Osteoblast (primary cell): ENCODE data around the gene UBE2E2. TPM values are rescaled to one million over a fixed set of nuclear protein-coding genes. Genes with fewer than 3 reads are reported as not detected.

Experiments used
- DNase-seq: peaks from one replicate; pipeline ENCODE4 v3.0.0; 2011; ENCODE audit warnings: low spot score, mixed read lengths; ENCODE audit not compliant: insufficient read length; ENCODE audit errors: missing footprints
- H2AFZ ChIP-seq: 2 replicates; pipeline ENCODE4 v1.6.0; 2011; ENCODE audit warnings: mild to moderate bottlenecking, low read length
- H3K27ac ChIP-seq: 2 replicates; pipeline ENCODE4 v1.5.1; 2011; ENCODE audit warnings: mild to moderate bottlenecking, low read depth, low read length, moderate library complexity
- H3K27me3 ChIP-seq: 2 replicates; pipeline ENCODE4 v1.6.0; 2012; ENCODE audit warnings: mild to moderate bottlenecking, control low read depth, inconsistent platforms, low read length, moderate library complexity; ENCODE audit not compliant: insufficient read depth
- H3K36me3 ChIP-seq: 2 replicates; pipeline ENCODE4 v1.5.1; 2011; ENCODE audit warnings: mild to moderate bottlenecking, low read length, control low read depth, moderate library complexity; ENCODE audit not compliant: insufficient read depth
- H3K4me1 ChIP-seq: 2 replicates; pipeline ENCODE4 v1.5.1; 2011; ENCODE audit warnings: mild to moderate bottlenecking, low read length, control low read depth, moderate library complexity; ENCODE audit not compliant: insufficient read depth
- H3K4me2 ChIP-seq: 2 replicates; pipeline ENCODE4 v1.6.0; 2011; ENCODE audit warnings: mild to moderate bottlenecking, low read length; ENCODE audit not compliant: insufficient read depth
- H3K4me3 ChIP-seq: fragments of 200-600 bp; sonication (generic); 3 replicates; pipeline ENCODE4 v1.5.1; 2012; ENCODE audit warnings: mild to moderate bottlenecking, low read length, inconsistent platforms; ENCODE audit not compliant: insufficient read depth
- H3K79me2 ChIP-seq: 2 replicates; pipeline ENCODE4 v1.6.0; 2012; ENCODE audit warnings: mild to moderate bottlenecking, low read length, control low read depth, inconsistent platforms; ENCODE audit not compliant: insufficient read depth
- H3K9me3 ChIP-seq: 2 replicates; pipeline ENCODE4 v1.5.1; 2011; ENCODE audit warnings: low read depth, low read length, control low read depth
- H4K20me1 ChIP-seq: 2 replicates; pipeline ENCODE4 v1.6.0; 2012; ENCODE audit warnings: mild to moderate bottlenecking, low read length, control low read depth; ENCODE audit not compliant: insufficient read depth
- total RNA-seq: library from RNA; depleted of rRNA; stranded (reverse); fragments of >200 nt; gene quantifications from 2 replicates; pipeline ENCODE4 v1.2.3, GENCODE V29; 2012
- TF ChIP-seq, protein P1 (sequence below): IDR thresholded peaks from 2 replicates; pipeline ENCODE4 v1.5.1; 2011; ENCODE audit warnings: mild to moderate bottlenecking, low read depth, low read length, moderate library complexity; ENCODE audit errors: extremely low read depth

Gene UBE2E2
- total RNA-seq, 1 donor: 49.6 TPM

DNA sequence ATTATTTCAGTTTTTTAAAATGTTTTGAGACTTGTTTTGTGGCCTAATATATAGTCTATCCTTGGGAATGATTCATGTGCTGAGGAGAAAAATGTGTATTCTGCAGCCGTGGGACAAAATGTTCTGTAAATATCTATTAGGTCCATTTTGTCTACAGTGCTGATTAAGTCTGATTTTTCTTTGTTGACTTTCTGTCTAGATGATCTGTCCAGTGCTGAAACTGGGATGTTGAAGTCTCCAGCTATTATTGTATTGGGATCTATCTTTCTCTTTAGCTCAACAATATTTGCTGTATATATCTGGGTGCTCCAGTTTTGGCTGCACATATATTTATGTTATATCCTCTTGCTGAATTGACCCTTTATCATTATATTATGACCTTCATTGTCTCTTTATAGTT lies 85.2 kb downstream of the UBE2E2 start:
- Histone ChIP-seq H3K9me3 (no peaks in the 10 kb centered on the region), H3K36me3 (no peaks in the 10 kb centered on the region), H3K4me2 (no peak overlapping the region), H3K27ac (no peak overlapping the region), H3K27me3 (no peaks in the 10 kb centered on the region), H2AFZ (no peak overlapping the region), H4K20me1 (peaks cover 26% of the 10 kb centered on the region), H3K4me3 (no peak overlapping the region), H3K79me2 (peaks cover 26% of the 10 kb centered on the region), H3K4me1 (no peaks in the 10 kb centered on the region)
- no peak for DNase-seq
- TF ChIP-seq, protein P1, sequence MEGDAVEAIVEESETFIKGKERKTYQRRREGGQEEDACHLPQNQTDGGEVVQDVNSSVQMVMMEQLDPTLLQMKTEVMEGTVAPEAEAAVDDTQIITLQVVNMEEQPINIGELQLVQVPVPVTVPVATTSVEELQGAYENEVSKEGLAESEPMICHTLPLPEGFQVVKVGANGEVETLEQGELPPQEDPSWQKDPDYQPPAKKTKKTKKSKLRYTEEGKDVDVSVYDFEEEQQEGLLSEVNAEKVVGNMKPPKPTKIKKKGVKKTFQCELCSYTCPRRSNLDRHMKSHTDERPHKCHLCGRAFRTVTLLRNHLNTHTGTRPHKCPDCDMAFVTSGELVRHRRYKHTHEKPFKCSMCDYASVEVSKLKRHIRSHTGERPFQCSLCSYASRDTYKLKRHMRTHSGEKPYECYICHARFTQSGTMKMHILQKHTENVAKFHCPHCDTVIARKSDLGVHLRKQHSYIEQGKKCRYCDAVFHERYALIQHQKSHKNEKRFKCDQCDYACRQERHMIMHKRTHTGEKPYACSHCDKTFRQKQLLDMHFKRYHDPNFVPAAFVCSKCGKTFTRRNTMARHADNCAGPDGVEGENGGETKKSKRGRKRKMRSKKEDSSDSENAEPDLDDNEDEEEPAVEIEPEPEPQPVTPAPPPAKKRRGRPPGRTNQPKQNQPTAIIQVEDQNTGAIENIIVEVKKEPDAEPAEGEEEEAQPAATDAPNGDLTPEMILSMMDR: no peak

DNA sequence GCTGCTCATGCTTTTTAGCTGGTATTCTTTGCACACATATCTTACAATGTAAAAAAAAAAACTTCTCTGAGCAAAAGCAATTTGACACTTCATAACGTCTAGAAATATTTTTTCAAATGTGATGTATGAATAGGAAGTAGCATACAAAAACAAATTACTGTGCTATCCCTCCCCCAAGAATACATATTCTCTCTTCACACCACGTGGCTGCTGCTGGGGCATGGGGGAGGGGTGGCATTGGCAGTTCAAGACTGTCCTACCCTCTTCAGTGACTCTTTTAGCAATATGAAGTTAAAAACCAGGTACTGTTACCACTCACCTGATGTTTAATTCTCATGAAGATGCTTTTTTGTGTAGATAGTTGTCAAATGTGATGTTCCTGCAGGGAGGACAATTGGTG lies 85.6 kb downstream of the UBE2E2 start:
- no peaks in the 10 kb centered on the region for H3K4me1 ChIP-seq
- H3K4me2 ChIP-seq: no peak overlapping the region
- DNase-seq: no peak
- H3K27me3 ChIP-seq: no peaks in the 10 kb centered on the region
- TF ChIP-seq, protein P1: no peak
- no peak overlapping the region for H3K4me3 ChIP-seq
- peaks cover 24% of the 10 kb centered on the region for H3K79me2 ChIP-seq
- no peak overlapping the region for H3K27ac ChIP-seq
- H2AFZ ChIP-seq: no peak overlapping the region
- no peaks in the 10 kb centered on the region for H3K36me3 ChIP-seq
- peaks cover 29% of the 10 kb centered on the region for H4K20me1 ChIP-seq
- no peaks in the 10 kb centered on the region for H3K9me3 ChIP-seq

DNA sequence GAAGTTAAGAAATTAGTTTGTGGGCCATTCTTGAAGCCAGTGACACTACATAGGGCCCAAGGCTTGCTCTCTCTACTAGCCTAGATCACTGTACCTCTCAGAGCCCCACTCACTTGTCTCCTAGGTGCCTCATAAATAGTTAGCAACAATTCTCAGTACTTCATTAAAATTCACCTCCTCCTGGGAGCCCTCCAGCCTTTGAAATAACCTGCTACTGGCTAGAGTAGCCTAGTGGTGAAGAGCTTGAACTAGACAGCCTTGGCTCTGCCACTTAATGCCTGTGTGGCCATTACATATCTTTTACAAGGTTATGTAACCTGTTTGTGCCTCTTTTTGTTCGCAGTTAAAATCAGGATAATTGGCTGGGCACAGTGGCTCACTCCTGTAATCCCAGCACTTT lies 89.3 kb downstream of the UBE2E2 start:
- DNase-seq: no peak
- peaks cover 36% of the 10 kb centered on the region for H4K20me1 ChIP-seq
- TF ChIP-seq, protein P1: no peak
- no peaks in the 10 kb centered on the region for H3K9me3 ChIP-seq
- no peak overlapping the region for H2AFZ ChIP-seq
- no peak overlapping the region for H3K4me2 ChIP-seq
- H3K27me3 ChIP-seq: no peaks in the 10 kb centered on the region
- no peaks in the 10 kb centered on the region for H3K4me1 ChIP-seq
- H3K36me3 ChIP-seq: no peaks in the 10 kb centered on the region
- peaks cover 14% of the 10 kb centered on the region for H3K79me2 ChIP-seq
- H3K27ac ChIP-seq: no peak overlapping the region
- H3K4me3 ChIP-seq: no peak overlapping the region

DNA sequence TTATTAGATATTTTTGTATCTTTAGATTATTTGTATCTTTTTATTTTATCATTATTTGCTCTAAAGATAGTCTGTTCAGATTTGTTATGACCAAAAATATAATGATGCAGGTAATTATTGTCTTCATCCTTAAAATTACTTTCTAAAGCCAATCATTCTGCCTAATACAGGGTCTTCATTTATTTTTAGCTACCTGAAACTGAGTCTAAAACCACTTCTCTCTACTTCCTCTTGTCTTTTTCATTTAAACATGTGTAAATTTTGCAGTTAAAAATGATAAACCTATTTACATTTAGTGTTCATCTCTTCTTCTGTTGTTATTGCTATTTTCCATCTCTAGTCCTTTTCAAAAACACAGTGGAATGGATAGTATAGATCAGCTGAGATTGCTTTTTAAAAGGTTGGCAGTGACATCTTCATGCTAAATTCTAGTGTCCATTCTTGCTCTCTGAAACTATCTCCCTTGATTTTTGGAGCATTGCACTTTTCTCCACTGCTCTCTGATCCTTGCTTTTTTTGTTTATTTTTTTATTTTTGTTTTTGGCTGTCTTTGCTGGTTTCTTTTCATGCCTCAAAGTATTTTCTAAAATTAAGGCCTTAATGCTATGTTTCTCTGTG lies 91.8 kb downstream of the UBE2E2 start:
- peaks cover 8% of the 10 kb centered on the region for H3K79me2 ChIP-seq
- no peak overlapping the region for H2AFZ ChIP-seq
- no peak overlapping the region for H3K4me2 ChIP-seq
- no peak overlapping the region for H3K27ac ChIP-seq
- no peaks in the 10 kb centered on the region for H3K27me3 ChIP-seq
- H3K36me3 ChIP-seq: no peaks in the 10 kb centered on the region
- TF ChIP-seq, protein P1: no peak
- no peaks in the 10 kb centered on the region for H3K4me1 ChIP-seq
- H3K9me3 ChIP-seq: no peaks in the 10 kb centered on the region
- DNase-seq: no peak
- H4K20me1 ChIP-seq: peaks cover 22% of the 10 kb centered on the region
- H3K4me3 ChIP-seq: no peak overlapping the region
